NCI-H1105 treated with DMSO at 0.1 percent for 48 hours (cell line): ENCODE results near the gene TMEM232.
"Not testable (repeated sequence)": the region's sequence is repeated elsewhere in the genome, so short reads cannot be mapped to it uniquely, and the experiment has no call there.

Experiments used
- DNase-seq: peaks from one replicate; lab custom pipeline; 2025; lab: John Stamatoyannopoulos, UW

Gene TMEM232

GRCh38 chr5:110726249-110727024 is at the start of gene TMEM232:
TSS of gene TMEM232 (minus strand) at chr5:110726671. CDS start at chr5:110667352, 59,319 bp downstream.
- peak; percentile 72 for DNase-seq

DNA sequence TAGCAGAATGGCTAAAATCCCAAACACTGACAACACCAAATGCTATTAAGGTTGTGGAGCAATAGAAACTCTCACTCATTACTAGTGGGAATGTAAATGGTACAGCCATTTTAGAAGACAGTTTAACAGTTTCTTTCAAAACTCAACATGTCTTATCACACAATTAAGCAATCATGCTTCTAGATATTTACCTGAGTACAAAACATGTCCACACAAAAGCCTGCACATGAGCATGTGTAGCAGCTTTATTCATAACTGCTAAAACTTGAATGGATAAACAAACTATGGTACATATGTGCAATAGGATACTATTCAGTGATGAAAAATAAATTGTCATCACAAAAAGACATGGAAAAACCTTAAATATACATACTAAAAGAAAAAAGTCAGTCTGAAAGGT is 43.8 kb upstream of the TMEM232 start:
- no peak for DNase-seq

- no peak for DNase-seq
Observed at GRCh38 chr5:110769000-110769681, 42.7 kb upstream of the TMEM232 start.

- no peak for DNase-seq
Observed at GRCh38 chr5:110768138-110768860, 41.8 kb upstream of the TMEM232 start.

GRCh38 chr5:110760158-110760557 is 33.7 kb upstream of the TMEM232 start:
- no peak for DNase-seq

DNA sequence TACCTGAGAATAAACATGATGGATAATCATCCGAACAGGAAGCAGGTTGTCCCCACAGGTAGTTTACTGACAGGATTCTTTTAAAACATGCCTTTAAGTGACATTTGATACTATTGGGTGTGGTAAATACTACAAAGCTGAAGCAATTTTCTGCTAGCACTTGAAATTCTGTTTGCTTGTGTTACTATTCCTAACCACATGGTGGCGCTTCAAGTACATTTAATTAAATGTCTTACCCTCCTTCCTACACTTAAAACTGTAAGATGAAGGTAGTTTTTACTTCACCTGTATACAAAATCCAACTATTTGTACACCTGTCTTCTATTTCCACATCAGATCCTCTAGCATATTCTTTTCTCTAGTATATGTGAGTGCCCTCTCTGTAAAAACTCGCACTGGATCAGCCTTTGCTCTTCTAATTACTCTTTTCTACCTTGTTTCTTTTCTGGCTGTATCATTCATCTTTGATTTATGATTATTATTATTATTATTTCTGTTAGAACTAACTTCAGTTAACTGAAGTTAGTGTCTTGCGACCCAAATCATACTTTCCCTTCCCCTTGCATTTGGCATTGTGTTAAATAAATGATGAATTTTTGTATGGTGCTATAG is 30.8 kb upstream of the TMEM232 start:
- peak; percentile 30 for DNase-seq

GRCh38 chr5:110754181-110754580 is 27.7 kb upstream of the TMEM232 start:
- DNase-seq: no peak

- DNase-seq: no peak
Observed at GRCh38 chr5:110753600-110753999, 27.1 kb upstream of the TMEM232 start.

DNA sequence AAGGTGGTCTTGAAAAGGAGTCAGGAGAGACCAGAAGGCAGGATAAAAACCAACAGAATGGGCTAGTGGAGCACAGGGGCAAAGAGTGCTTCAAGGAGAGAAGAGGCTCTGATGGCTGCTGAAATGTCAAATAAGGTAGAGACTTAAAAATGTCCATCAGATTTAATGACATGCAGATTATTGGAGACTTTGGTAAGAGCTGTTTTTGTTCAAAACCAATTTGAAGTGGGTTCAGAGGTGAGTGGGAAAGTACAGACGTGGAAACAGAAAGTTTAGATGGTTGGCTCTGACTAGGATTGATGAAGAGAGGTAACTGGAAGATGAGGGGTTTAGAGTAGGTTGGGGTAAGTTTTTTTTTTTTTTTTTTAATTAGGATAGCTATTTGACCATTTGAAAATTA is 26.5 kb upstream of the TMEM232 start:
- DNase-seq: no peak

GRCh38 chr5:110751902-110752762 is 25.7 kb upstream of the TMEM232 start:
- DNase-seq: no peak

- peak; percentile 74 for DNase-seq
Observed at GRCh38 chr5:110738812-110739651, 12.6 kb upstream of the TMEM232 start, which contains the start of gene SLC25A46. TSS of gene SLC25A46 (plus strand) at chr5:110739007. CDS start at chr5:110739120, 113 bp downstream.

DNA sequence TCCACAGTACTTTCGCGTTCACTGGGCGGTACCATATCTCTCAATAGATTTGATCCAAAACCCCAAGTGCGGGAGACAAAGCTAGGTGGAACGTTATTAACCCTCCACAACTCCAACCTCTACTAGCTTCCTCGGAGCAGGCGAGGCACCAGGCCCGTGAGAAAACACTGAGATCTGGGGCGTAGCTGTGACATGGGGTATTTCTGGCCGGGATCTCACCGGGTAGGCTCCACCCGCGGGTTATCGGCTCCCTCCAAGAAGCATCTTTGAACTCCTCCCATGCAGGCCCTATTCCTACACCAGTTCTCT is 12.0 kb upstream of the TMEM232 start:
- DNase-seq: no peak

GRCh38 chr5:110736753-110737152 is 10.3 kb upstream of the TMEM232 start:
- DNase-seq: no peak

GRCh38 chr5:110735556-110735955 is 9.1 kb upstream of the TMEM232 start:
- no peak for DNase-seq

GRCh38 chr5:110734101-110734500 is 7.6 kb upstream of the TMEM232 start:
- no peak for DNase-seq

GRCh38 chr5:110731499-110731898 is 5.0 kb upstream of the TMEM232 start:
- DNase-seq: not testable (repeated sequence)

DNA sequence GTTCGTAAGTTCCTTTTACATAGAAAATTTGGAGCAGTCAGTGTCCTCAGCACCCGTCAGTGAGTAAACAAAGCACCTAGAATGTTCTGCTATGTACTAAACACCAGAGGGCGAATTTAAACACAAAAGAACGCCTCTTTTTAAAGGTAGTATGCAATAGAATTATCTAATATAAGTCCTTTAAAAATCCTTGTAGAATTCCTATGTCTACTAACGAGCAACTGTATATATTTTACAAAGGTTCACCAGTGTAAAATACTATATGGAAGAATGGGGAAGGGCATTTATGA is 499 bp upstream of the TMEM232 start:
- peak; percentile 17 for DNase-seq

DNA sequence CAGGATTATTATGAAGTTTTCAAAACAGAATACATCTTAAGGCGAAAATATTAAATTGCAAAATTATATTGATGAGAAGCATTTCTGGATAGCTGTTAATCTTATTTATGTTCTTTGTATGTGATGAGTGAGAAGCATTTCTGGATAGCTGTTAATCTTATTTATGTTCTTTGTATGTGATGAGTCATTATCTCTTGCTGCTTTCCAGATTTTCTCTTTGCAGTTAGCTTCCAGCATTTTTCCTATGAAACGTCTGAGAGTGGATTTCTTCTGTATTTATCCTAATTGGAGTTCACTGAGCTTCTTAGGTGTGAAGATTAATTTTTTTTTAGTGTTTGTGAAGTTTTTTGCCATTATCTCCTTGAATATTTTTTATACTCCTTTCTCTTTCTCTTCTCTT is 8.2 kb downstream of the TMEM232 start:
- no peak for DNase-seq

- no peak for DNase-seq
Observed at GRCh38 chr5:110716247-110717245, 9.9 kb downstream of the TMEM232 start.
